HAP-1 (cell line): ENCODE data around the gene SLC39A7.

Experiments
- DNase-seq, 2 experiments: peaks; one replicate each; pipeline ENCODE4 v3.0.0-alpha.2; 2016 to 2020; ENCODE audit warnings: low spot score in 2 of 2
- H3K27me3 ChIP-seq: fragments of 250-450 bp; sonication (Bioruptor Pico); 2 replicates; pipeline ENCODE4 v1.5.1; 2020; ENCODE audit warnings: low read depth, mild to moderate bottlenecking, moderate library complexity
- H3K36me3 ChIP-seq: fragments of 250-450 bp; sonication (Bioruptor Pico); replicated peaks from 2 replicates; pipeline ENCODE4 v1.5.1; 2020; ENCODE audit warnings: mild to moderate bottlenecking
- H3K4me1 ChIP-seq: fragments of 250-450 bp; sonication (Bioruptor Pico); 2 replicates; pipeline ENCODE4 v1.5.1; 2020; ENCODE audit warnings: mild to moderate bottlenecking
- H3K4me3 ChIP-seq: fragments of 250-450 bp; sonication (Bioruptor Pico); 2 replicates; pipeline ENCODE4 v1.5.1; 2020; ENCODE audit warnings: mild to moderate bottlenecking, moderate library complexity
- H3K9me3 ChIP-seq: fragments of 250-450 bp; sonication (Bioruptor Pico); 2 replicates; pipeline ENCODE4 v1.5.1; 2020; ENCODE audit warnings: mild to moderate bottlenecking, moderate library complexity
- in situ Hi-C: fragments of 300-500 bp; cut with MboI; formaldehyde crosslinking; loops from 3 replicates; pipeline ENCODE4 v1.14.3; 2020; ENCODE audit warnings: low sequenced_read_pairs, inconsistent platforms, mixed read lengths

The SLC39A7 gene

DNA sequence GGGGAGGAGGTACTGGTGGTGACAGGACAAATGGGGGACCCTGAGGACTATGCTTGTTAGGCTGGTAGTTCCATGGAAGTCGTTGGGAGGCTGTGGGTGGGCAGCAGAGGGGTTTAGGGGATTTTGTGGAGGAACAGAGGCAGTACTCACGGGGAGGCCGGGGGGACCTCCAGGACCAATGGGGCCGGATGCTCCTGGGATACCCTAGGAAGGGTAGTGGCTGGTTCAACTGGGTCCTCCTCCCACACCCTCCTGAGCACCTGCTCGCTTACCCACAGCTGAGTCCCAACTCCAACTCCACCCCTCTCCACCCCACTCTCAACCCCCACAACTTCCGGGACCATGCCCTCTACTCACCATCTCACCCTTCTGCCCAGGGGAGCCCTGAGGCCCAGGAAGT, 34.3 kb upstream of the SLC39A7 start:
- H3K9me3 ChIP-seq: no peaks in the 10 kb centered on the region
- H3K27me3 ChIP-seq: no peaks in the 10 kb centered on the region
- H3K4me3 ChIP-seq: no peak overlapping the region
- H3K36me3 ChIP-seq: no peaks in the 10 kb centered on the region
- in situ Hi-C loops: no loop called here
- no peak for DNase-seq
- H3K4me1 ChIP-seq: peaks cover 6% of the 10 kb centered on the region

DNA sequence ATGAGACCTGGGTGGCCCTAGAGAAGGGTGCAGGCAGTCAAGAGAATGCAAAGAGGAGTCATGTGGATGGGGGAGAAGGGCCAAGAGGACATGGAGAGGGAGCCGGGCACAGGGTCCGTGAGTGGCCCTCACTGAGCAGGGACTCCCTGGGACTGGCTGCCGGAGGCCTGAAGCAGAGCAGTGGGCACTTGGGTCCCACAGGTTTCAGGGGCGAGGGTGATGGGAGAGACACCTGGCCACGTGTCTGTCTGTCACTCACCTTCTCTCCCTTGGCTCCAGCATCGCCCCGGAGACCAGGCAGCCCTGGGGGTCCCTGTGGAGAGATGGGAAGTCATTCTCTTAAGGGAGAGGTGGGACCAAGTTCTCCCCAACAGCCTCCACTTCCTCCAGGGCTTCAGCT, 33.9 kb upstream of the SLC39A7 start:
- no peaks in the 10 kb centered on the region for H3K9me3 ChIP-seq
- no peak overlapping the region for H3K4me3 ChIP-seq
- H3K4me1 ChIP-seq: peaks cover 4% of the 10 kb centered on the region; the same call in 1 of the 2 replicates
- no peaks in the 10 kb centered on the region for H3K27me3 ChIP-seq
- in situ Hi-C loops: no loop called here
- H3K36me3 ChIP-seq: no peaks in the 10 kb centered on the region
- no peak for DNase-seq

DNA sequence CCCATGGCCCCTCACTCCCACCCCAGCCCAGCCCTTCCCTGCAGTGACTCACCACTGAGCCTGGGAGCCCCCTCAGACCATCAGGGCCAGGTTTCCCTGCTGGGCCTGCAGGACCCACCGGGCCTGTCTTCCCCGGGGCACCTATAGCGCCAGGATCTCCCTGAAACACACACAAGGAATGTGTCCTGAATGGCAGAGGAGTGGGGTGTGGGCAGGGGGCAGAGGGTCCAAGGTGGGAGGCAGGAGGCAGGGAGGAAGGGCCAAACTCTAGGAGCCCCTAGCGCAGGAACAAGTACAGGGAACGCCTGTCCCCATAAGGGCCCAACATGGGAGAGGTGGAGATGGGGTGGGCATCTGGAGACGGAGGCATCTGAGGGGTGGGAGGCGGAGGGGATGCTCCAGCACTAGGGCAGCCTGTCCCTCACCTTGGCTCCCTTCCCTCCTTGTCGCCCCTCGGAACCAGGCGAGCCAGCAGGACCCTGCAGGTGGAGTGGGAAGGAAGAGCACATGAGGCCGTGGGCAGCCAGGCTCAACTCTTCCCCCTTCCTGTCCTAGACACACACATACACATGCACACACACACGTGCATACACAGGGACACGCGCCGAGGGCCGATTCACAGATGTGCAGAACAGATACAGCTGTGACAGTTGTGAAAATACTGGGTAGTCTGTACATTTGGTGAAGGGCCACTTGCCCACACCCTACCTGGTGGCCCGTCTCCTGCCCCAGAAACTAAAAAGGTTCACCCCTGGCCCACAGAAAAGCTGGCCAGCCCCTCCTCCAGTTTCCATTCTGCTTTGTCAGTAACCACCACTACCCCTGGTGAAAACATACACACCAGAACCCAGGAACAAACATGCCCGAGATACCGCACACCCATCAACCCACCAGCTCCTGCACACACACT, 33.0 kb upstream of the SLC39A7 start:
- H3K9me3 ChIP-seq: no peaks in the 10 kb centered on the region
- in situ Hi-C loops: no loop called here
- H3K4me1 ChIP-seq: no peaks in the 10 kb centered on the region
- no peak for DNase-seq
- no peaks in the 10 kb centered on the region for H3K27me3 ChIP-seq
- no peaks in the 10 kb centered on the region for H3K36me3 ChIP-seq
- no peak overlapping the region for H3K4me3 ChIP-seq

DNA sequence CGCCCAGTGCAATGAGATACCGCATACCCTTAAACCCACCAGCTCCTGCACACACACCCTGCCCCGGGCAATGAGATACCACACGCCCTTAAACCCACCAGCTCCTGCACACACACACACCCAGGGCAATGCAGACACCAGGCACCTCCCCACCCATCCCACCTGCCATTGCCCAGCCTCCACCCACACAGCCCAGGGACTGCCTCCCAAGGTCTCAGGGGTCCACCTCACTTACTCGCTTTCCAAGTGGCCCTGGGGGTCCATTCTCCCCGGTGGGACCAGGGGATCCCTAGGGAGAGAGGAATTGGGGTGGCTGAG, 32.4 kb upstream of the SLC39A7 start:
- in situ Hi-C loops: no loop called here
- no peaks in the 10 kb centered on the region for H3K9me3 ChIP-seq
- no peak overlapping the region for H3K4me3 ChIP-seq
- no peak for DNase-seq
- no peaks in the 10 kb centered on the region for H3K27me3 ChIP-seq
- no peaks in the 10 kb centered on the region for H3K36me3 ChIP-seq
- H3K4me1 ChIP-seq: no peaks in the 10 kb centered on the region

DNA sequence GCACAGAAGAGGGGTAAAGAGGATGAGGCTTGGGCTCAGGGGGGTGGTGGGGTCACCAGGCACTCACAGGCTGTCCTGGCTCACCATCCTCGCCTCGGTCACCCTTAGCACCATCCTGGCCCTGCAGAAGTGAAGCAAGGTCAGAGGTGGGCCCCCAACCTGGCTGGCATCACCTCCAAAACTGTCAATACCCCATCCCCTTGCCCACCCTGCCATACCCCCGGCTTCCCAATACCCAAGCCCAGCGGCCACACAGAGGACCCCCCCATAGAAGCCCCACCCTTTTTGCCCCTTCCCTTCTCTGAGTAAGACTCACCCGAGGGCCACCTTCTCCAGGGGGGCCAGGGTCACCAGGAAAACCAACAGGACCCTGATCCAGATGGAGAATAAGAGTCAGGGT, 32.0 kb upstream of the SLC39A7 start:
- H3K36me3 ChIP-seq: no peaks in the 10 kb centered on the region

DNA sequence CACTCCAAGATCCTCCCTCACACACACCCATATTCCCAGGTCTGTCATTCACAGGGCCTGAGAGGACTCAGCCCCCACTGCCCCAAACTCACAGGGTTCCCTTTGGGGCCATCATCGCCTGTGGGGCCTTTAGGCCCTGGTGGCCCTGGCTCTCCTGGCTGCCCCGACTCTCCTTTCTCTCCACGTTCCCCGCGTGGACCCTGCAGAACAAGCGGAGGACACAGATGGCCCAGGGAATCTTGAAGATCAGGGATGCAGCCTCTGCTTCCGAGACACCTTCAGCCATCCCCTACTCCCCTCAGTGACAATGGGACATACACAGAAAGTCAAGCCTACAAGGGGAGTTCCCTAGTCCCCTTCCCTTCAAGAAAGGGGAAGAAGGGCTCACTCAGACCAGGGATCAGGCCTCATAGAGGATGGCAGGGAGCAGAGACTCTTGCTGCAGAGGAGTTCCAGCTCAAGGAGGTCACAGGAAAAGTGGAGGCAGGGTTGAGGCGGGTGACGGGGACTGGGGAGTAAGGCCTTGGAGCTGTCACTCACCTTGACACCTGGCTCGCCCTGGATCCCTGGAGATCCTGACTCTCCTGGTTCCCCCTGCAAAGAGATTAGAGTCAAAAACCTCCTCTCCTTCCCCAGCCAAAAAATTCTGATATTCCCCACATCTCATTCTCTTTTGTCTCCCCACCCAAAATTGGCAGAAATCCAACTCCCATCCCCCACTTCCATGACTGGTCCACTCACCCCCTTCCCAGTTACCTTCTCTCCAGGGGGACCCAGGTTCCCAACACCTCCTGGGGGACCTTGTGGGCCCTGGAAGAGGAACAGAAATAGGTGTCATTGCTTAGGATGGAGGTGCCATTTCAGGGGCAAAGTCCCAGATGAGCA, 31.1 kb upstream of the SLC39A7 start:
- in situ Hi-C loops: no loop called here
- no peak overlapping the region for H3K4me3 ChIP-seq
- no peaks in the 10 kb centered on the region for H3K27me3 ChIP-seq
- no peaks in the 10 kb centered on the region for H3K4me1 ChIP-seq
- DNase-seq: no peak
- H3K9me3 ChIP-seq: no peaks in the 10 kb centered on the region
- H3K36me3 ChIP-seq: no peaks in the 10 kb centered on the region

More for the DNA sequence above, 32.0 kb upstream of the SLC39A7 start:
- no peaks in the 10 kb centered on the region for H3K27me3 ChIP-seq
- H3K4me1 ChIP-seq: no peaks in the 10 kb centered on the region
- H3K9me3 ChIP-seq: no peaks in the 10 kb centered on the region
- in situ Hi-C loops: no loop called here
- DNase-seq: no peak
- no peak overlapping the region for H3K4me3 ChIP-seq

DNA sequence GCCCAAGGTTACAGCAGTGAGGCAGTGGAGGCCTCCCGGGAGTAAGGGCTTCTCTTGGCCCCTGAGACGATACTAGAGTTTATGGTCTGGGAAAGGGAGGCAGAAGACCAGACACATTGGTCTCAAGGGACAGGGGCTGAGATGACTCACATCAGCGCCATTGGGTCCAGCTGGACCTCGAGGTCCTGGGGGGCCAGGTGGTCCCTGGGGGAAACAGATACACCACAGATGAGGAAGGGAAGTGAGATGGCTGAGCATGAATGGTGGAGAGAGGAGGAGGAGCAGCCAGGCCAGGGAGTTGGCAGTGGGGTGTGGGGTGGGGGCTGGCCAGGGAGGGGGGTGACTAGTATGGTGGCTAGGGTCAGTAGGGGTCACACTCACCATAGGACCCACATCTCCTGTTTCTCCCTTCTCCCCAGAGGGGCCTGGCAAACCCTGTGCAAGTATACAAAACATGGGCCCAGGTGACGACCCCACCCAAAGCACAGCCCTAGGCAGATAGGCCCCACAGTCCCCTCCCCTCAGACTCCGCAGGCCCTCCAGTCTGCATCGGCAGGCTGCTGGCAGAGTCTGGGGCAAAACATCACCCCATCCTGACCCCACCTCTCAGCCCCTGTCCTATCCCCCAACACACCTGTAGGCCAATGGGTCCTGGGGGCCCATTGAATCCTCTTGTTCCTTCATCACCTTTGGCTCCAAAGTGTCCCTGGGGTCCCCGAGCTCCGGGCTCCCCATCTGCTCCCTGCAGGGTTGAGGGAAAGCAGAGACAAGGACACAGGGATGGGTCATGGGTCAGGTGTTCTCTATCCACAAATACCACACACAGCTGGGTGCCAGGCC, 30.3 kb upstream of the SLC39A7 start:
- H3K27me3 ChIP-seq: no peaks in the 10 kb centered on the region
- in situ Hi-C loops: no loop called here
- no peak overlapping the region for H3K4me3 ChIP-seq
- DNase-seq: no peak
- H3K9me3 ChIP-seq: no peaks in the 10 kb centered on the region
- no peaks in the 10 kb centered on the region for H3K36me3 ChIP-seq
- no peaks in the 10 kb centered on the region for H3K4me1 ChIP-seq

DNA sequence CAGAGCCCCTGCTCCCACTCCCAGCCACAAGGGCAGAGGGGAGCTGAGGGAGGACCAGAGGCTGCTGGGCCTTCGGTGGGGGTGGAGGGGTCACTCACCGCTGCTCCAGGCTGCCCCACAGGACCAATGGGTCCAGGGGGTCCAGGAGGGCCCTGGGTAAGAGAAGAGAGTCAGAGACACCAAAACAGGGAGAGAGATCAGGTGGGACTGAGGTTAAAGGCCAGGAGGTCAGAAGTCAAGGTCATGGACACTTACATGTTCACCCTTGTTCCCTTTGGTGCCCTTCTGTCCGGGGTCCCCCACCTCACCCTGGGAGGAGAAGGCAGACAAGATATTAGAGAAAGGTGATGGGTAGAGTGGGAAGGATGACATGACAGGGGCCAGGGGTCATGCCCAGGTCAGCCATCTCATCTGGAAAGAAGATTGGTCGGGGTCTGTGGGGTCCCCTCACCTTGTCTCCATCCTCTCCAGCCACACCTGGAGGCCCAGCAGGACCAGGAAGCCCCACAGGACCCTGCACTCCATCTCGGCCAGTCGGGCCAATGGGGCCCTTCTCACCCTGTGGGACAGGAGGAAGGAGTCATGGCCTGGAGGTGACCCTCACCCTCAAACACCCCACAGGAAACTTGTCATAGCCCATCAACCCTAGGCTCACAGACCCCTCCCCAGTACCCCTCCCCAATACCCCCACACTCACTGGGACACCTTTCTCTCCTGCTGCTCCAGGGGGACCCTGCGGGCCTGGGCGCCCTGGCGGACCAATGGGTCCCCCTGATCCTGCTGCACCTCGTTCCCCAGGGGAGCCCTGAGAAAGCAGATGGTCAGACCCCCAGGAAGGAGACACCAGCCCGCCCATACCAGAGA, 29.4 kb upstream of the SLC39A7 start:
- no peak for DNase-seq
- Histone ChIP-seq H3K27me3 (no peaks in the 10 kb centered on the region), H3K4me3 (no peak overlapping the region), H3K9me3 (no peaks in the 10 kb centered on the region), H3K36me3 (no peaks in the 10 kb centered on the region), H3K4me1 (no peaks in the 10 kb centered on the region)
- in situ Hi-C loops: no loop called here

DNA sequence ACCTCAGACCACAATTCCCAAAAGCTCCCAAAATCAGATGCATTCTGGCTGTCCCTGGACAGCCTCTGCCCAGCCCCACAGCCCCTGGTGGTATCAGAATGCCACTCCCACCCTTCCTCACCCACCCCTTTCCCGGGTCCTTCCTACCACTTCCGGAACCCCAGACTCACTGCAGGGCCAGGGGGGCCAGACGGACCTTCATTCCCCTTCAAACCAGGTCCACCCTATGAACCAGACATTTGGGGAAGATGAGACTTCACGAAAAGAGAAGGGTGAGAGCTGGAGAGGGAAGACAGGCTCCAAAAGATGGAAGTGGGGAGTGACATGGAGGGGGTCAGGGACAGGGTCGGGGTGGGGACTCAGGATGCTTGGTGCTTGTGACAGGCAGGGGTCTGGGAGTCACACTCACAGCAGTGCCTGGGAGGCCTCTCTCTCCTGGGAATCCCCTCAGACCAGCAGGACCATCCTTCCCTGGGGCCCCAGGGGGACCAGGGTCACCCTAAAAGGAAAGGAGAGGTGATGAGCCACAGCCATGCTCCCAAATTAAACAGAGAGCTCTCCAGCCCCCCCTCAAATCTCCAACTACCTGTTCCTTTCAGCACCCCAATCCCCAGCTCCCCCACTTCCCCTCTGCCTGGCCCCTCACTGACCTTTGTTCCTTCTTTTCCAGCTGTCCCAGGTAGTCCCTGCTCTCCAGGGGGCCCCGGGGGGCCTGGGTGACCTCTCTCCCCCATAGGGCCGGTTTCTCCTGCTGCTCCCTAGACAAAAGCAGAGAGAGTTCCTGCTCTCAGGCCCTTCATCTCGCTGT, 28.6 kb upstream of the SLC39A7 start:
- Histone ChIP-seq H3K4me1 (no peaks in the 10 kb centered on the region), H3K36me3 (no peaks in the 10 kb centered on the region), H3K4me3 (no peak overlapping the region), H3K9me3 (no peaks in the 10 kb centered on the region), H3K27me3 (no peaks in the 10 kb centered on the region)
- in situ Hi-C loops: no loop called here
- no peak for DNase-seq

DNA sequence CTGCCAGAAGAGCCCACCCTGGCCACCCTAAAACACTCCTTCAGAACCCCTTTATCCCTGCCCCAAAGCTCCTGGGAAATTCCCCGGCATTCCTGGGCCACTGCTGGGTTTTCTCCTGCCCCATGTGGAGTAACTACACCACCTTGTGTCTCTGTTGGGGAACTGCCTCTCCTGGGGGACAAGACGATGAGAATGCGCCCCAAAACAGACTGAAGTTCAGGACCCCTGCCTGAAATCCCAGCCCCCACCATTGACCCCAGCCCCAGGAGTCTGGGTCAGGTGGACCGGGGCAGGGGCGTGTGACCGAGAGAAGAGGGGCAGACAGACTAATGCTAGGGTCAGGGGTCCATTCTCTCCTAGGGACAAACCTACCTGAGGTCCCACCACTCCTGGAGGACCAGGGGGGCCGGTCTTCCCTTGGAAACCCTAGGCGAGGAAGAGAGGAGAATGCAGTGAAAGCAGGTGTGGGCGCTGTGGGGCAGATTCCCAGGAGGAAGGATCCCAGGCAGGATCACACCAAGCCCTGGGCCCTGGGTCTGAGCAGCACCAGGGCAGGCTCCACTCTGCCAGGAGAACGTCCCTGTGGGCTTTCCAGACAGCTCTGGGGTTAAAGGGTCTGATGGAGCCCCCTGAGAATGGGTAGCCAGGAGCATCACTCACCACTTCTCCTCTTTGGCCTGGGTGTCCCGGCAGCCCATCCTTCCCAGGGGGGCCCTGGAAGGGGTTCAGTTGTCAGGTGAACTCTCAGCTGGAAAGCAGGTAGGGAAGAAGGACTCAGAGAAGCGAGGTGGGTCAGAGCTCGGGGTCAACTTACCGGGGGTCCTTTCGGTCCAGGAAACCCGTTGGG, 27.8 kb upstream of the SLC39A7 start:
- no peak for DNase-seq

DNA sequence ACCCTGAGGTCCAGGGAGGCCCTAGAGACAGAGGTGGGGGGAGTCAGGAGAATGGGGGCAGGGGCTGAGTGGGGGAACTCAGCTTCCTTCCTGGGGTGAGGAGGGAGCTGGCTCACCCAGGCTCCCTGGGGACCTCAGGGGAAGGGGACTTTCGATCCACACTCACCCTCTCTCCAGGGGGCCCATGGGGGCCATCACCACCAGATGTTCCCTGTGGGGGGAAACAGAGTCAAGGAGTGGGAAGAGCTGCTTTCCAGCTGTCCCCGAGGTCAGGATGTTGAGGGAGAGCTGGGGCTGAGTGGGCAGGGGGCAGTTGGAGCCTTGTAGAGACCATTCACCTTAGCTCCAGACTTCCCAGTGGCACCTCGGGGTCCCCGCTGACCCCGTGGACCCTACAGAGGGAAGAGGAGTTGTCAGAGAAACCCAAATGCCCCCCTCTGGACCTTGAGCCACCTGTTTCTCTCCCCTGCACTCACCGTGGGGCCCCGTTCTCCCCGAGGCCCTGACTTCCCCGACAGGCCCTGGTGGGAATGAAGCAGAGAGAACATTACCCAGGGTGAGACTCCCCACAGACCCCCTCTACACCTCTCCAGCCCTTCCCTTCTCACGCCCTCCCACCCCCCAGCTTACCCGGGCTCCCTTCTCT, 27.0 kb upstream of the SLC39A7 start:
- H3K4me3 ChIP-seq: no peak overlapping the region
- H3K9me3 ChIP-seq: no peaks in the 10 kb centered on the region
- no peaks in the 10 kb centered on the region for H3K36me3 ChIP-seq
- H3K4me1 ChIP-seq: no peaks in the 10 kb centered on the region
- no peak for DNase-seq
- in situ Hi-C loops: no loop called here
- H3K27me3 ChIP-seq: no peaks in the 10 kb centered on the region

More for the DNA sequence above, 27.8 kb upstream of the SLC39A7 start:
- in situ Hi-C loops: no loop called here
- Histone ChIP-seq H3K9me3 (no peaks in the 10 kb centered on the region), H3K36me3 (no peaks in the 10 kb centered on the region), H3K4me1 (no peaks in the 10 kb centered on the region), H3K4me3 (no peak overlapping the region), H3K27me3 (no peaks in the 10 kb centered on the region)
